GM18508 (cell line): ENCODE data around the gene BICD1.

Experiments
- ATAC-seq: cut with Tn5 transposase; IDR thresholded peaks from one replicate; pipeline ENCODE4 v1.9.1; 2021; ENCODE audit warnings: moderate number of reproducible peaks; ENCODE audit not compliant: insufficient read depth, unreplicated experiment

The BICD1 gene

GRCh38 chr12:32309811-32310736, 203.4 kb downstream of the BICD1 start:
- ATAC-seq = no peak

DNA sequence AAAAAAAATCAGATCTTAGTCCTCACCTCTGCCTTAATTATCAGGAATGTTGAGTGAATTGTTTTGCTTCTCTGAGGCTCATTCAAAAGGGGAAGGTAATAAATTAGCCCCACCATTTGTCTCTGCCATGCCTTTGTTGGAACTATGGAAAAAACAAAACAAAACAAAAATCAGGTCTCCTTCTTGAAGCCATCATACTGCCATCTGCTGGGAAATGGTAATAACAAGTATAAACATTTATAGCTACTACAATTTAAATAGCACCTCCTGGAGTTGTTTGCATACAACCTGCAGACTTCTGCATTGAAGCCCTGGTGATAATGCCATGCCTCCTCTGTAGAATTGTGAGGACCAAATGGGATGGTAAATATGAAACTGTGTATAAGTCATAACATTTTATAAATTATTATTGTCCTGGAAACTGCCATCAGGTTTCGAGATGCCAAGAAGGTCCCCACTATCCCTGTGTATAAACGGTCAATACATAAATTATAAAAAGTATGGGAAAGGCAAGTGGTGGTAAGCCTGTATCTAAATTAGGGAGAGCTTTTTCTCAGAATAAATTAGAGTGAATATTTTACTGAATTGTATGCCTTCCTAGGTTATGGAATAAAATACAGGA, 205.5 kb downstream of the BICD1 start:
- no peak for ATAC-seq

GRCh38 chr12:32322354-32322753, 215.7 kb downstream of the BICD1 start:
- ATAC-seq = no peak

DNA sequence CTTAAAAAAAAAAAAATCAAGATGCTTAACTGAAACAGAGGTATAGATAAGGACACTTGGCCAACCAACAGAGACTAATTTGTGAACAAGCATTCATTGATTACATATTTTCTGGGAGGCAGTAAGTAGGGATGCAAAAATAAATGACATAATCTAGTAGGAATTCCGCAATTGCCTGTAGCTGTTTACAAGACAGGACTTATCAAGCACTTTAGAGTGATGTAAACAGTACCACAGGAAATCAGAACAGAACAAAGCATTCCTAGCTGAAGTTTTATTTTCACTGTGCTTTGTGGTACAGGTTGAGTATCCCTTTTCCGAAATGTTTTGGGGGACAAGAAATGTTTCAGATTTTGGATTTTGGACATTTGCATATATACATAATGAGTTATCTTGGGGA, 224.5 kb downstream of the BICD1 start:
- no peak for ATAC-seq

- ATAC-seq = no peak
Observed at GRCh38 chr12:32332446-32332845, 225.8 kb downstream of the BICD1 start.

GRCh38 chr12:32334371-32334777, 227.7 kb downstream of the BICD1 start:
- ATAC-seq = no peak

GRCh38 chr12:32336261-32336660, 229.6 kb downstream of the BICD1 start:
- ATAC-seq = no peak

GRCh38 chr12:32343496-32343895, 236.8 kb downstream of the BICD1 start:
- ATAC-seq = no peak

- no peak for ATAC-seq
Observed at GRCh38 chr12:32344047-32344446, 237.4 kb downstream of the BICD1 start.

DNA sequence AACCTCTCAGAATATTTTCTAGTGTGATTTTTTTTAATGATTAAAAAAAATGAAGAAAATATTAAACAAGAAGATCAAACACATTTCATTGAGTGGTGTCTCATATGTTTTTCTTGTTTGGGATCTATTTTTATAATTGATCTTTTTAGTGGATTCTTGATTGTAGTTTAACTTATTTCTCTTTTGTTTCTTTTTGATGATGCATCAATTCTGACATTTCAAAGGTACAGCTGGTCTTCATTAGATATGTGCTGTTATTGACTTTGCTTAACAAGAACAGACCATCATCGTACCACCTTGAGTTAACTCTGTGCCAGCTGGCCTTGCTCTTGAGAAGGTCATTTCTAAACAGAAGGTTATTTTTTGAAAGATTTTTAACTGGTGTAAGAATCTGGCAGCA, 246.9 kb downstream of the BICD1 start:
- ATAC-seq = no peak

DNA sequence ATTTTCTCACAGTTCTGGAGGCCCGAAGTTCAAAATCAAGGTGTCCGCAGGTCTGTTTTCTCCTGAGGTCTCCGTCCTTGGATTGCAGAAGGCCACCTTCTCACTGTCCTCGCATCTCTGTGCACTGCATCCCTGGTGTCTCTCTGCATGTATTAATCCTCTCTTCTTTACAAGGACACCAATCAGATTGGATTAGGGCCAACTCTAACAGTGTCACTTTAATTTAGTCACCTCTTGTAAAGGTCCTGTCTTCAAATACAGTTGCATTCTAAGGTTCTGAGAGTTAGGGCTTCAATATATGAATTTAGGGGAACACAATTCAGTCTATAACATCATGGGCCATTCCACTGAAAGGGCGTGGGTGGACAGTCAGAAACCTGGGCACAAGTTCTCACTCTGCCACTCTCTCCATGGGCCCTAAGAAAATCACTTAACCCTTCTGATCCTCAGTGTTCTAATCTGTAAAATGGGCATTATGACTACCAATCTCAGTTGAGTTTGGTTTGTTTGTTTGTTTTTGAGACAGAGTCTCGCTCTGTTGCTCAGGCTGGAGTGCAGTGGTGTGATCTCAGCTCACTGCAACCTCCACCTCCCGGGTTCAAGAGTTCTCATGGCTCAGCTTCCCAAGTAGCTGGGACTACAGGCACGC, 251.1 kb downstream of the BICD1 start:
- no peak for ATAC-seq

DNA sequence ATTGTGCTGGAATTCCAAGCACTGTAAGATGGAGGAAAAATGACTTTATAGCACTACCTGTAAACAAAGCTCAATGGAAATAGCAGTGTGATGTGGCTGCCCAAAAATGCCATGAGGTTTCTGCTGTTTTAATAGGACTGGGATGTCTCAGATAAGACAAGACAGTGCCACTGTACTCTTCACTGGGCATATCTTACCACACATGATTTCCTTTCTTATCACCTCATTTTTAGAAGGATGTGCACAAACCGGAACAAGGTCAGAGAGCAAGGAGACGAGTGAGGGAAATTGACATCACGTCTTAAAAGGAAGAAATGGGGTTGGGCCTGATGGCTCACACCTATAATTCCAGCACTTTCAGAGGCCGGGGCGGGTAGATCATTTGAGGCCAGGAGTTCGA, 254.3 kb downstream of the BICD1 start:
- no peak for ATAC-seq

DNA sequence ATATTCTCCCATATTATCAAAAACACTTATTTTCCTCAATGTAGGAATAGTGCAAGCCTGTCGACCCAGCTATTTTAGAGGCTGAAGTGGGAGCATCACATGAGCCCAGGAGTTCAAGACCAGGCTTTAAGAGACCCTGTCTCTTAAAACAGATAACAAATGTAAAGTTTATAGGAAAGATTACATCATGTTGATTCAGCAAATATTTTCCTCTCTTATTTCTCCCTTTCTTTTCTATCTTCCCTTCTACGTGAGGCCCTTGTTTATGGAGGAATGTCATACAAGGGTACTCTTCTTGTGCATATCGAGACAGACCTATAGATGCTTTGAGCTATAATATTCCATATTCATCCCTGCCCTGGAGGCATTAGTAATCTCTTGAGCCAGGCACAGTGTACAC, 256.2 kb downstream of the BICD1 start:
- no peak for ATAC-seq

DNA sequence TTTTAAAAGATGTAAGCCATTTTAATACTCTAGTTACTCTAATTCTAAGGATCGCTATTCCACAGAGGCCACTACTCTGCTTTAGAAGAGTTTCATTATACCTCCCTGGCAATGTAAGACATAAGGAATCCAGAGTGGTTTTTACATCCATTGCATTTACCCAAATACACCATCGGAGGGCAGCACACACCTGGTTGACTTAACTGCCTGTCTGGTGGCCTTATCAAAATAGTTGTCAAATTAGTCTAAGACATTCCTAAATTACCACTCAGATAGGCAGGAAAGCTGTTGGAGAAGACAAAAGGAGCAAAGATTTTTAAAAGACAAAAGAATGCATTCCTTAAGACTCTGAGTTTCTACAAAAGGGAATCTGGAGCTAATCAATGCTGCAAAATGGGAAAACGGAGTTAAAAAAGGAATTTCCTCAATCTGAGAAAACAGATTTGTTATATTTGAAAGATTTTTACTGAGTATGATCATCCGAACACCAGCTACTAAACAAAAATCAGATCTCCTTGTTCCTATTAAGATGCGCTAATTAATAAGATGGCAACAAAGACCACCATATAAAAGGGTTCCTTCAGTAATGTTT, 258.9 kb downstream of the BICD1 start:
- ATAC-seq = no peak

DNA sequence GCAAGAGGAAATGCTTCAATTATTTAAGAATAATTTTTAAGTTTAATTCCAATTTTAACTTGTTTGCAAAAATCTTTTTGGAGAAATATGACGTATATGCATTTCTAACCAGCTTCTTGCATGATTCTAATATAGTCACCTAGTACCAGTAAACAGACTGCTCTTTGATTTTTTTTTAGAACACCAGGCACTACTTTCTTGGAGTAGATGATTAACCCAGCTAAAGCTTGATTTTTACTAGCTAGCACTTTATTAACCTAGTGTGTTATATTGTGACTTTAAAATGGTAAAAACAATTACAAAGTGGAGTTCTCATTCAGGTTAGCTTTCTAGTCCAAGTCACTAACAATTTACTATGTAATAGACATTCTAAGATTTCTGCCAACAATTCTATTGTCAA, 260.1 kb downstream of the BICD1 start:
- no peak for ATAC-seq

DNA sequence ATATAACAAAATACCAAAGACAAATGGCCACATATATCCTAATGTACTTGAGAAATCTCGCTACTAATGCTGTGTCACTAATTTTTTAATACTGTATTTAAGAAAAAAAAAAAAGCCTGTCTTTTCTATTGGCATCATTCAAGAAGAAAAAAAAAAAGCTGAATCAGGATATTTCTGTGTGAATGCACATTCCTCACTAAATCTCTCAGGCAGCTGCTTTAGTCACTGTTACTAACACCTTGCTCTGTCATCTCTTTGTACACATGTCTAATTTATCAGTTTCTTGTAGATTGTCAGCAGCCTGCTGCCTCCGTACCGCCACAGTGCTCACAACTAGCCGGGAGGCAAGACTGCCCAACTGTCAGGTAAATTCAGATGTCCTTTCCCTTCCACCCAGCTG, 260.7 kb downstream of the BICD1 start:
- no peak for ATAC-seq

DNA sequence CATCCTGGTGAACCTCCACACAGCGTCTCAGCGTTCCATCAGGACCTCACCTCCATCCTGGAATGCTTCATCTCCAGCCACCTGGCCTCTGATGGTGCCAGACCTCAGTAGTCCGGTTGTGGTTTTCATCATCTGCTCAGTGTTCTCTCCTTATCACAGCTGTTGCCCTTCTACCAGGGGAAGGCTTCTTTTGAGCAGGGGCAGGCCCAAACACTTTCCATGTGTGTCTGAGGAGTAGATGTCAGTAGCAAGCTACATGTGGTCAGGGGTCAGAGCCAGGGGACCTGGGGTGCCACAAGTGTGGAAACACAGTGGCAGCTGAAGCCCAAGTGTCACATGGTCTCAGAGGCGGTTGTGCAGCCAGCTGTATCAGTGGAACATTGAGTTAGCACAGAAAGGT, 262.6 kb downstream of the BICD1 start:
- ATAC-seq = no peak

GRCh38 chr12:32377344-32378055, 270.9 kb downstream of the BICD1 start:
- ATAC-seq = no peak

DNA sequence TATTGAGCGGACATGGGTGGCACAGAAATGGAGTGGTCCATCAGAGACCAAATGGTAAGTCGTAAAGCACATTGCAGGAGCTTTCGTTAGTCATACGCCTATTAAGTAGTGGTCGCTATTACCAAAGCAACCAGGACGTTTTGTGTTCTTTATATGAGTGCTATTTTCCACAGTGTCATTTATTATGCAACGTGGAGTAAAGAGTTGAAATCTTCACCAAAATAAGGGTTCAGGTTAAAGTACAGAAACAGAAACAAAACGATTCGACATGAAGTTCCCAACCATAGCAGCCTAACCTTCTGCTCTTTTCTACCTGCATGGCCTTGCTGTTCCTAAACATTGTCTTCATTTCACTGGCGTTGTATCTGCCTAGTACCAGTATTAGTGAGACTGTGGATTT, 272.6 kb downstream of the BICD1 start:
- no peak for ATAC-seq

DNA sequence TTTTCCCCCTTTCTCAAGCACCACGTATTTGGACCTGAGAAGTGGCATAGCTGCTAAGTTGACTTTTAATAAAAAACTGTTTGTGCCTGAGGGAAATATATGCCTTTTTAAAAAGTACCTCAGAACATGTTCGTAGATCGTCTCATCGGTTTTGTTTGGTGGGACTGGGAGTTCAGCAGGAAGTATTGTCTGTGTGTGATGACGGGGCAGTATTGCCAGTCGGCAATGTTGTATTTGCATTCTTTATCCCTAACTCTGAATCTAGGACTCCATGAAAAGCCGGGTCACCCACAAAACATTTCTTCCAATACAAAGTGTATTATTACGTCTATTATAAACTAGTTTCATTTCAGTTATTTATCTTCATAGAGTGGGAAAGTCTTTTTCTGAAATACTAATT, 273.0 kb downstream of the BICD1 start:
- no peak for ATAC-seq
